HepG2 (cell line): ENCODE data around the gene CYTH1. TPM values are rescaled to one million over a fixed set of nuclear protein-coding genes. Genes with fewer than 3 reads are reported as not detected.

Experiments used
- AKNA ChIP-seq: sonication (generic); formaldehyde crosslinking; IDR thresholded peaks from 2 replicates; pipeline ENCODE4 v1.4.0; 2020; ENCODE audit warnings: missing genetic modification reagents, borderline replicate concordance
- DDIT3 ChIP-seq: sonication (generic); formaldehyde crosslinking; IDR thresholded peaks from 2 replicates; pipeline ENCODE4 v1.4.0; 2020; ENCODE audit warnings: mild to moderate bottlenecking, missing genetic modification reagents
- ISX ChIP-seq: sonication (generic); formaldehyde crosslinking; conservative IDR thresholded peaks from 2 replicates; pipeline ENCODE4 v1.5.0; 2020; ENCODE audit warnings: missing genetic modification reagents
- JUN ChIP-seq: sonication (generic); formaldehyde crosslinking; IDR thresholded peaks from 2 replicates; pipeline ENCODE4 v1.4.0; 2020; ENCODE audit warnings: mild to moderate bottlenecking, missing genetic modification reagents
- MBNL3 ChIP-seq: fragments of 250-450 bp; sonication (Bioruptor Pico); conservative IDR thresholded peaks from 2 replicates; pipeline ENCODE4 v1.8.0; 2022; ENCODE audit warnings: mild to moderate bottlenecking, inconsistent platforms
- NR2F1 ChIP-seq, 2 experiments: fragments of 450-650 bp in 1 of 2; formaldehyde crosslinking in 1 of 2; IDR thresholded peaks; 2 replicates each; pipeline versions ENCODE4 v1.5.0 to v1.6.1; 2016 to 2020; ENCODE audit warnings: mild to moderate bottlenecking in 1 of 2, missing compliant biosample characterization in 1 of 2, missing genetic modification reagents in 1 of 2, moderate library complexity in 1 of 2
- RCOR2 ChIP-seq: IDR thresholded peaks from 2 replicates; pipeline ENCODE4 v1.6.1; 2016; ENCODE audit warnings: missing biosample characterization, missing genetic modification reagents
- REL ChIP-seq: sonication (generic); formaldehyde crosslinking; conservative IDR thresholded peaks from 2 replicates; pipeline ENCODE4 v1.8.0; 2022; ENCODE audit warnings: mild to moderate bottlenecking, missing genetic modification reagents, moderate library complexity
- REST ChIP-seq, 2 experiments: IDR thresholded peaks; 2 replicates each; pipeline ENCODE4 v1.6.1; 2011 to 2012; ENCODE audit warnings: low read length in 2 of 2, borderline replicate concordance in 1 of 2, low read depth in 1 of 2, mild to moderate bottlenecking in 1 of 2, moderate library complexity in 1 of 2
- SETDB1 ChIP-seq: sonication (generic); formaldehyde crosslinking; IDR thresholded peaks from 2 replicates; pipeline ENCODE4 v1.5.1; 2020; ENCODE audit warnings: missing genetic modification reagents, mild to moderate bottlenecking, borderline replicate concordance
- TSC22D2 ChIP-seq: sonication (generic); formaldehyde crosslinking; IDR thresholded peaks from 2 replicates; pipeline ENCODE4 v1.5.1; 2020; ENCODE audit warnings: missing genetic modification reagents, mild to moderate bottlenecking, borderline replicate concordance
- ZFP36 ChIP-seq: fragments of 150-350 bp; IDR thresholded peaks from 2 replicates; pipeline ENCODE4 v1.6.1; 2018; ENCODE audit warnings: borderline replicate concordance, low read length, low read depth; ENCODE audit not compliant: partially characterized antibody
- ZFP41 ChIP-seq: sonication (generic); formaldehyde crosslinking; IDR thresholded peaks from 2 replicates; pipeline ENCODE4 v1.4.0; 2020; ENCODE audit warnings: mild to moderate bottlenecking, missing genetic modification reagents, borderline replicate concordance
- ZNF558 ChIP-seq: sonication (generic); formaldehyde crosslinking; IDR thresholded peaks from 2 replicates; pipeline ENCODE4 v1.9.0; 2022; ENCODE audit warnings: mild to moderate bottlenecking, missing genetic modification reagents, borderline replicate concordance
- polyA plus RNA-seq, 8 experiments: library from polyadenylated mRNA; depleted of rRNA in 3 of 8; stranded (reverse) in 7 of 8; unstranded in 1 of 8; fragments of >200 nt; fragmentation: Illumina TruSeq in 4 of 8; extraction: Trizol in 4 of 8; gene quantifications; 2 replicates each; pipeline versions ENCODE4 v1.2.1 to v1.2.3, GENCODE V29; 2011 to 2016; ENCODE audit warnings: low read depth in 4 of 8, missing spikeins in 1 of 8, mixed read lengths in 1 of 8; ENCODE audit not compliant: insufficient read depth in 1 of 8
- total RNA-seq, 5 experiments: library from RNA; depleted of rRNA; stranded (reverse); fragments of >200 nt; fragmentation: Illumina TruSeq; extraction: Trizol; gene quantifications; 2 replicates each; pipeline ENCODE4 v1.2.3, GENCODE V29; 2016; ENCODE audit warnings: low read depth in 1 of 5
- TF ChIP-seq, protein P1 (sequence below): IDR thresholded peaks from 2 replicates; pipeline ENCODE4 v1.6.1; 2016; ENCODE audit warnings: low read depth, control low read depth
- TF ChIP-seq, protein P2 (sequence below): sonication (generic); formaldehyde crosslinking; IDR thresholded peaks from 2 replicates; pipeline ENCODE4 v1.4.0; 2020; ENCODE audit warnings: low read depth, mild to moderate bottlenecking, missing genetic modification reagents
- TF ChIP-seq, protein P3 (sequence below): sonication (generic); formaldehyde crosslinking; IDR thresholded peaks from 2 replicates; pipeline ENCODE4 v1.8.1; 2023; ENCODE audit warnings: missing genetic modification reagents, mild to moderate bottlenecking, borderline replicate concordance

Gene CYTH1
- total and polyA plus RNA-seq, 2 of the 13 experiments (the other 11 are each of a cell fraction or from before 2014, with no cell fraction given), result 20.1 to 48.9 TPM

DNA sequence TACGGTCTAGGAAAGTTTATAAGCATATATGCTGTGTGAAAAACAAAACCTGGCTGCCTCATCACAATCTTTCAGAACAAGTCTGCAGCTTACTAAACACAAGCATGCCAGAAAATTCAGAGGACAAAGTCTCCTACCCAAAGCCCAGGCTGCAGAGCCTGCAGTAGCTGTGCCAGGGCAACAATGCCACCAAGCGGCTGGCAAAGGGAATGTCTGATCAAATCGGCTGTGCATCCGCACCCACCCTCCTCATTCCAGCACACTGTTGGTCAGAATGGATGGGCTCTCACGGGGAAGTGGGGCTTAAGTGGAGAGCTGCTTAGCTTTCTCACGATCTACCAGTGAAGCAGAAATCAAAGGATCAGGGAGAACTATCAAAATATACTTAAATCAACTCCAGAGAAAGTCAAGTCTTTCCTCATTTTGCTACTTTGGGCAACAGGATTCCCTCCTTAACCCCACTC lies 73.5 kb downstream of the CYTH1 start (continued):
- TF ChIP-seq, protein P1, sequence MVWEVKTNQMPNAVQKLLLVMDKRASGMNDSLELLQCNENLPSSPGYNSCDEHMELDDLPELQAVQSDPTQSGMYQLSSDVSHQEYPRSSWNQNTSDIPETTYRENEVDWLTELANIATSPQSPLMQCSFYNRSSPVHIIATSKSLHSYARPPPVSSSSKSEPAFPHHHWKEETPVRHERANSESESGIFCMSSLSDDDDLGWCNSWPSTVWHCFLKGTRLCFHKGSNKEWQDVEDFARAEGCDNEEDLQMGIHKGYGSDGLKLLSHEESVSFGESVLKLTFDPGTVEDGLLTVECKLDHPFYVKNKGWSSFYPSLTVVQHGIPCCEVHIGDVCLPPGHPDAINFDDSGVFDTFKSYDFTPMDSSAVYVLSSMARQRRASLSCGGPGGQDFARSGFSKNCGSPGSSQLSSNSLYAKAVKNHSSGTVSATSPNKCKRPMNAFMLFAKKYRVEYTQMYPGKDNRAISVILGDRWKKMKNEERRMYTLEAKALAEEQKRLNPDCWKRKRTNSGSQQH (CRISPR knock-in tag), result no peak
- TF ChIP-seq ISX (CRISPR knock-in tag) (no peak), MBNL3 (CRISPR knock-in tag) (no peak), REL (CRISPR knock-in tag) (no peak), TSC22D2 (0 out of 2 replicates have a peak, but pooled peaks have one; percentile 83), ZNF558 (CRISPR knock-in tag) (no peak), NR2F1 (CRISPR knock-in tag; IDR thresholded peaks at IDR 0.05) (no peak), AKNA (CRISPR knock-in tag) (no peak), DDIT3 (CRISPR knock-in tag) (no peak), ZFP36 (no peak), SETDB1 (CRISPR knock-in tag) (no peak), RCOR2 (0 out of 2 replicates have a peak, but pooled peaks have one; percentile 47), JUN (CRISPR knock-in tag) (no peak), ZFP41 (no peak), REST (IDR thresholded peaks at IDR 0.05; ENCODE audit: borderline replicate concordance in 1 of 2, low read depth in 1 of 2, low read length in 2 of 2) (no peak)
- TF ChIP-seq, protein P2, sequence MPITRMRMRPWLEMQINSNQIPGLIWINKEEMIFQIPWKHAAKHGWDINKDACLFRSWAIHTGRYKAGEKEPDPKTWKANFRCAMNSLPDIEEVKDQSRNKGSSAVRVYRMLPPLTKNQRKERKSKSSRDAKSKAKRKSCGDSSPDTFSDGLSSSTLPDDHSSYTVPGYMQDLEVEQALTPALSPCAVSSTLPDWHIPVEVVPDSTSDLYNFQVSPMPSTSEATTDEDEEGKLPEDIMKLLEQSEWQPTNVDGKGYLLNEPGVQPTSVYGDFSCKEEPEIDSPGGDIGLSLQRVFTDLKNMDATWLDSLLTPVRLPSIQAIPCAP, result 0 out of 2 replicates have a peak, but pooled peaks have one; percentile 45
- TF ChIP-seq, protein P3, sequence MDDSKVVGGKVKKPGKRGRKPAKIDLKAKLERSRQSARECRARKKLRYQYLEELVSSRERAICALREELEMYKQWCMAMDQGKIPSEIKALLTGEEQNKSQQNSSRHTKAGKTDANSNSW (CRISPR knock-in tag), result no peak
